HG03558 (cell line): ENCODE measurements around the gene MED15.

Experiments
- ATAC-seq: cut with Tn5 transposase; IDR thresholded peaks from one replicate; pipeline ENCODE4 v1.9.1; 2021; ENCODE audit warnings: moderate number of reproducible peaks; ENCODE audit not compliant: unreplicated experiment; ENCODE audit errors: extremely low read depth

The MED15 gene

GRCh38 chr22:20634560-20635226 is 127.3 kb downstream of the MED15 start:
- ATAC-seq, result no peak

GRCh38 chr22:20635227-20635591 is 127.8 kb downstream of the MED15 start:
- ATAC-seq, result no peak

- ATAC-seq, result no peak
Measured at GRCh38 chr22:20636075-20636812, 128.8 kb downstream of the MED15 start.

- ATAC-seq, result no peak
Measured at GRCh38 chr22:20636945-20637344, 129.5 kb downstream of the MED15 start.
